HG03280 (cell line): Measurements from ENCODE around the gene GNAO1.

Experiments used
- ATAC-seq: cut with Tn5 transposase; IDR thresholded peaks from one replicate; pipeline ENCODE4 v1.9.1; 2021; ENCODE audit warnings: mild to moderate bottlenecking, moderate library complexity; ENCODE audit not compliant: unreplicated experiment

Gene GNAO1

DNA sequence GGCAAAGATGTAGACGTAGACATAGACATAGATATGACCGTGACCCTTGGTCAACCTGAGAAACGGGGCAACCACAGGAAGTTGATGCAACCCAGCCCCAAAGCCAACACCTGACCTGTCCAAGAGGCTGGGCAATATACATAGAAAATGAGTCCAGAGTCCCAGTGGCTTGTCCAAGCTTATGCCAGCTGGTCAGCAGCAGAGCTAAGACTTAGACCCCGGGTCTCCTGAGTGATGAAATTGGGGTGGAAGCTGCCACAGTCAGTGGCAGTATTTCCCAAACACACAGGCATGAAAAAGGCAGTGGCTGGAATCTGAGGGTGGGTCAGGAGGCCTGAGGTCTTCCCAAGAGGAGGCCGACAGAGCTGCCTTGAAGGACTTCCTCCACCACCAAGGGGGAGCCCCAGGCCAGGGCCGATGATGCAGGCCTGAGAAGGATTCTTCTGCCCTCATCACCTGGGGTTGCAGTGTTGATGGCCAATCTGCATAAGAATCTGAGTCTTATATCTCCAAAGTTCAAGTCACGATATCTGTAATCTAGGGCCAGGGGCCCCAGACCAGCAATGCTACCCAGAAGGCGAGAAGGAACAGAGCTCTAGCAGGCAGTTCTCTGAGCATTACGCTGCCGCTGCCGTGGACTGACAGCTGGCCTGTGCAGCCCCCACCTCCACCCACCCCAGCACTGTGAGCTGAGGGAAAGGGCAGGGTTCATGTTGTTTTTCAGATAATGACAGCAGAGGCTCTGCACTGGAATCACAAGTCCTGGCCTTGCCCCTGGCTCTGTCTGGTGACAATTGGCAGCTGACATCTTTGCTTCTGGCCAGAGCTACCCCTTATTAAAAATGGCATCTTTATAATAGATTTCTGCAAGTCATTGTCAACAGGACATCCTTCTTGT is 72.7 kb downstream of the GNAO1 start:
- no peak for ATAC-seq

DNA sequence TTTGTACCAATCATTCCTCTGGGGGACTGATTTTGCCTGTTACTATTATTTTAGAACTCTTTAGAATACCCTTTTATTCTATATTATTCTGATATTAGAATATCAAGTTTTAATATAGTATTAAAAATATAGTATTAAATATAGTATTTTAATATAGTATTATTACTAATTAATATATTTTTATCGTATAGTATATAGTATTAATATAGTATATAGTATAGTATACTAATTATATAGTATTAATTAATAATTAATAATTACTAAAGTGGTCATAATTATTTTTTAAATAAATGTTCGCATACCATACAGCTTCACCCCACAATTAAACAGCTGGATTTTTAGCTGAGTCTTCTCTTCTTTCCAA is 73.3 kb downstream of the GNAO1 start:
- no peak for ATAC-seq

DNA sequence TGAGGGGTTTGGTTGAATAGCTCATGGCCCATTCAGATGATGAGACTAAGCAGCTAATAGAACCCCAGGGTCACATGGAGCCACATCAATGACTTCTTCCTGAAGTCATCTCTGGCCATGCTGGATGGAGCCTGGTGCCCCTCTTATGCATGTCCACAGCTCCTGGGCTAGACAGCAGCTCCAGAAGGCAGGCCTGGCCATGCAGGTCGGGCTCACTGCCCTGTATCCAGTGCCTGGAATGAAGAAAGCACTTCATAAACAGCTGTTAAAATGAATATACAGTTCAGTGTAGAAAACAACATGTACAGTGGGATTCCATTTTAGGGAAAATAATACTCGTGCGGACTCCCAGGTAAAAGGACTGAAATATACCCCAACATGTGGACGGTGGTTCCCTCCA is 73.9 kb downstream of the GNAO1 start:
- ATAC-seq: no peak

DNA sequence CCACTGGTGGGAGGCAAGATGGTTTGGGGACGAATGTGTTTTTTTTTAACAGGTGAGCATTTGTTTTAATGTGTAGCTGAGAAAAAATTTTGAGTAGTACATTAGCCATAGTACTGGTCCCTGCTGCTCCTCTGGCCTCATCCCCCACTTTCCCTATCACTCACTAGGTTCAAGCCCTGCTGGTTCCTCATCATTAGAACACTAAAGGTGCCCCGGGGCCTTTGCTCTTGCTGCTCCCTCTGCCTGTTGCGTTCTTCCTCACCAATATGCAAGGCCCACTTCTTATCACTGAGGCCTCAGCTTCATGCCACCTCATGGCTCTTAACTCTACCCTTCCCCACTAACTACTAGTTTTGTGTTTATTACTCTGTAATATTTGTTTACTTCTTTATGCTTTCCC is 74.5 kb downstream of the GNAO1 start:
- ATAC-seq: no peak

DNA sequence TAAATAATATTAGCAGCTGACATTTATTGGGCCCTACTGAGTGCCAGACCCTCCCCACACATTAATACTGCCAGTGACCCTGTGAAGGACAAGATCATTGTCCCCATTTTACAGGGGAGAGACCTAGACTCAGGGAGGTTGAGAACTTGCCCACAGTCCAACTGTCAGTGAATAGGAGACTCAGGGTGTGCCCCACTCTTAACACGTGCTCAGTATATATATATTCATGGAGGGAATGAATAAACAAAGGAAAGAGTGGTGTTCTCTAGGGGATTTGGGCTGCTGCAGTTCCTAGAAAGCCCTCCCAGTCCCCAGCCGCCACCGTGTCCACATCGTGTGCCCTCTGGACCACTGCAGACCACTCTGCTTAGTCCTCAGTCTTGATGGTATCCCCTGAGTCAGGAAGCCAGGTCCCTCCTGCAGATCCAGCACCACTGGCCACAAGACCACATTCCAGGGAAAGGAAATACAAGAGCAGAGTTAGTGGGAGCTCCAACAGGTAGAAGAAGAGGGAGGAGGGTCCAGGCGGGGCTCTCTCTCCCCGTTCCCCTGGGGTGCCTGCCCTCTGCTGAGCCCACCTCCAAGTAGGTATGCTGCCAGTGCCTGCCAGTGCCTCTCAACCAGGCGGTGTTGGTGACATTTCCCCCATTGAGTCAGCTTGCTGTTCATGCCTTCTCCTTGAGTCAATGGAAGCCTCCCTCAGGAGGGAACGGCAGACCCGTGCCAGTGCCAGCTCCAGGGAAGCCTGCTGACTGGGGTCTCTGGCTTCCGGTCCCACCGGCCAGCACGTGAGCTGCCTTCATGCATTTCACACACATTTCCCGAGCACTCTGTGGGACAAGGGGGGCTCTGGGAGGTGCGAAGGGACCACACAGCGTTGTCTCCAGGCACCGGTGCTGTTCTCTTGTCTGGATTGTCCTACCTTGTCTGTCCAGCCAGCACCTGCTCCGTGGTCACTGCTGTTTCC is 75.6 kb downstream of the GNAO1 start:
- ATAC-seq: no peak

DNA sequence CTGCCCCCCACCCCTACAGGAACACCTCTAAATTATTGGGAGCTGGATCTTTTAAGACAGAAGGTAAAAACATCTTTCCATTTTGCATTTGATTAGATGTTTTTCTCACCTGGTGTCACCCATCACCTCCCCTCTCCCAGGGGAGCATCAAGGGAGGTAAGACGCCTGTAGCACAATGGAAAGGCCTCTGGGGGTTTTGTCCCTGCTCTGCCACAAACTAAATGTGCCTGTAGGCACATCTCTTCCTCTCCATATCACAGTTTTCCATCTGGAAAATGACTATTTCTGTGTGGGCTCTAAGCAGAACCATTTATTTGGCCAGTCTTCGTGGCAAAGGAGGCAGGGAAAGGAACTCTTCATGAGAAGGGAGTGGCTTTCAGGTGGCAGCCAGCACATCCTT is 76.6 kb downstream of the GNAO1 start:
- ATAC-seq: no peak

DNA sequence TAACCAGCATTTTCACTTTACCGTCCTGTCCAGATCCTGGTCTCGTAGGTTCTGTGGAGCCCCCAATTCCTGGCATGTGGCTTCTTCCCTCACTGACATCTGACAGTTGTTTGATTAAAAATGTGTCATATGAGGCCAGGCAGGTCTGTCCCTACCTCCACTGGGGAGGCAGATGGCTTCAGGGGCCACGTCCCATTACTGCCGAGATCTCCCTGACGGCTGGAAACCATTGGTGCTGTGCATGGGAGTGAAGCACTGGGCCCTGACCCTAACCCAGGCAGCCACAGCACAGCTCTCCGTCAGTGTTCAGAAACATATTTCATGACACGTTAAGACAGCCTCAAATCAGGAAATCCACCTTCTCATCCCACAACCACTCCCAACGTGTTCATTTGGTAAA is 77.5 kb downstream of the GNAO1 start:
- ATAC-seq: no peak

DNA sequence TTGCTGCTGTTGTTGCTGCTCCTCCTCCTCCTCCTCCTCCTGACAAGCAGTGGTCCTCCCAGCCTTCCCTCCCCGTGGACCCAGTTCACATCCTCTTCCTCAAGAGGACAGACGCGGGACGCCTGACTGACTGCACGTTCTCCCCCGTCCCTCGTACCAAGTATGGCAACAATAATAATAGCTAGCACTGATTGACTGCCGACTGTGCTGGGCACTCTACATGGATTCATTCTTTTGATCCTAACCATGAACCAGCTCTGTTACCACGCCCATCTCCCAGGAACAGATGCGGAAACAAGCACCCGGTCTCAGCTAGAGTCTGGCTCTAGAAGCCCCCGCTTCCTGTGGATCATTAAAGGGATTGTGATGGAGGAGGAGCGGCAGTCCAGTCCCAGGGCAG is 78.0 kb downstream of the GNAO1 start:
- ATAC-seq: no peak

DNA sequence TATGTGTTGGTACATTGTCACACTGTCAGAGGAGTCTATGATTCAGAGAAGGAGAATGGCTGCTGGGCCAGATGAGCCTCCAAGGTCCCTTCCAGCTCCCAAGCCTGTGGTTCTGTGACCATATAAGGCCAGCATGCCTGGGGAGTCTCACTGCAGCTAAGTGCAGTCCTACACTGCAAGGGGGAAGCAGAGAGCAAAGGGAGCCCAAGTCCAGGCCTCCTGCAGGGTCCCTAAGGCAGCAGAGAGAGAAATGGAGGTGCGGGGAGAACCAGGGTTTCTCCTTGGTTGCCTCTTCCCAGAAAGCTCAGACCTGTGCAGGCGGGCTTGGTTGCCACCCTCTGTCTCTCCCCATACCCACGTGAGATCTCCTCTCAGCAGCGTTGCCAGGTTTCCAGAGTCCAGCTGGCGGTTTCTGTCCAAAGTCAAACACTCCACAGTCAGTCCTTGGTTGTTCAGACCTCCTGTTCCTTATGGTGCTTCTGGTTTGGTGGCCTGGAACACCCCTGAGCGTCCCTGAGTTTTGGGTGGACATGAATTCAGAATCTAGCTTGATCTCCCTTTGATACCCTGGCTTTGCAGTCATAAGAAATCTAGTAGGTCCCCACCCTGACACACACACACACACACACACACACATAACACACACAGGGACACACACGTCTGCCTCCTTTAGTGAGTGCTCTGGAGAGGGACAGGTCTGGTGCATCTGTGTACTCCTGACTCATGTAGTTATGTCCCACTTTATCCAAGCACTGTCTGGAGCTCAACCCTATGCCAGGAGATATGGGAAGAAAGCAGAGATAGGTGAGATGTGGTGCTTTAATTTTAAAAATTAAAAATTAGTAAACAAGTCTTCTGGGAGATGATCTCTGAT is 78.8 kb downstream of the GNAO1 start:
- ATAC-seq: no peak

DNA sequence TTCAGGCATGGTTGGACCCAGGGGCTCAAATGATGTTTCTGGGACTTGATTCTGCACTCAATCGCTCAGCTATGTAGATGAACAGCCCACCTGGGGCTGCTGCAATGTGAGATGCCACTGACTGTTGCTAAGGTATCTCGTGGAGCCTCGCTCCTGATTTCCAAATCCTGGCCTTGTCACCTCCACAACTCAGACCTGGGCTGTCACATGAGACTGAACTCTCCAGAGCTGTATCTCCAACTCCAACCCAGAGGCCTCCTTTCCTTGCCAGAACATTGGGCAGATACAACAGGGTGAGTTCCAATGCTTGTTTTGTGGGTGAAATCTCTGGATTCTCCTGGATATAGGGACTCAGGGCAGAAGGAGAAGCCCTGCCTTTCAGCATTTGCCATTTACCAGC is 79.5 kb downstream of the GNAO1 start:
- ATAC-seq: no peak

DNA sequence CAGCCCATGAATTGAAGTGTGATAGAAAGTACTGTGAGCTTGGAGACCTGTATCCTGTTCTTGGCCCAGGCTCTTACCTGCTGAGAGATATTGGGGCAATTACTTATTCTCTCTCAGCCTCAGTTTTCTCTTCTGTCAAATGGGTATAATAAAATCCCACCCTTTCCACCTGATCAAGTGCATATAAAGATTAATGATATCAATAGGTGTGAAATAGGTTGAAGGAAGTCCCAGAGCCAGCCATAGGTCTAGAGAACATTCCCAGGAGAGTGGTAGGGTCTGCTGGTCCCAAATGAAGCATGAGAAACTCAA is 81.2 kb downstream of the GNAO1 start:
- no peak for ATAC-seq

DNA sequence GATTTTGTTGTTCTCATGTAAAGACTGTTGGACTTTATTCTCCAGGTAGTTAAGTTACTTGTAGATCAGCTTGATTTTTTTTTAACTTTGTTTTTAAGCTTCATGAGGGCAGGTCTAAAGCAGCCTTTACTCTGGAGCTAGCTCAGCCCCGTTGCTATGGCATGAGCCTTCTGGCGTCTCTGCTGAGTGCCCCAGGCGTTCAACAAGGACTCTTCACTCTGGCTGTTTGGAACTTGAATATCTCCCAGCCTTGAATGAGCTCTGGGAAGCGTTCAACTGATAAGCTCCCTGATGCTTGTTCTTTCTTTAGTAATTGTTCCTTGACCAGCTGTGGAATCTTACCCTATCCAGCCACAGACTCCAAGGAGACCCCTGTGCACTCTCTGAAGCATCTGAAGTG is 82.3 kb downstream of the GNAO1 start:
- no peak for ATAC-seq

DNA sequence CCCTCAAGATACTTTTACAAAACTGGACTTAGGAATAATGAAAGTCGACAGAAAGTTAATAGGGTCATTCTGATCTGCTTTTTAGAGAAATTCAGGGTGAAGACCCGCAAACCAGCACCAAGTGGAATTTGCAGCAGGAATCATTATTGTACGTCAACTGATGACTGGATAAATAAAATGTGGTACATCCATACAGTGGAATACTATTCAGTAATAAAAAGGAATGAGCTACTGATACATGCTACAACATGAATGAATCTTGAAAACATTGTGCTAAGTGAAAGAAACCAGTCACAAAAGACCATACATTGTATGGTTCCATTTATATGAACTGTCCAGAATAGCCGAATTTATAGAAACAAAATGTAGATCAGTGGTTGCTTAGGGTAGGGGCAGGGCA is 83.1 kb downstream of the GNAO1 start:
- no peak for ATAC-seq

DNA sequence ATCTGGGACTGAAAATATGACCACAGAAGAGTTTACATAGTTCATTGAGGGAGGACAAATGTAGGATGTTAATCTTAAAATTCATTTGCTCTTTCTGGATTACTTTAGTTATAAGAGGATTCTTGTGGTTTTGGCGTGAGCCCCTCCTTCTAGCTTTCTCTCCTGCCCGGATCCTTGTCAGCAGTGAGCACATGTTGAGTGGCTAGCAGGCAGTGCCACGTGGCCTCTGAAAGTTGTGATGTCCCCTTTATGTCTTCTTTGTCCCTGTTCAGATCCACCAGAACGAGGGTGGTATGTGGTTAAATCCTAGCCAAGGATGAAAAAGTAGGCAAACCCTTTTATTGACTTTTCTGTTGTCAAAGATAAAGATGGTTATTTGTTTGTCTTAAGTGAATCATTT is 83.8 kb downstream of the GNAO1 start:
- no peak for ATAC-seq

DNA sequence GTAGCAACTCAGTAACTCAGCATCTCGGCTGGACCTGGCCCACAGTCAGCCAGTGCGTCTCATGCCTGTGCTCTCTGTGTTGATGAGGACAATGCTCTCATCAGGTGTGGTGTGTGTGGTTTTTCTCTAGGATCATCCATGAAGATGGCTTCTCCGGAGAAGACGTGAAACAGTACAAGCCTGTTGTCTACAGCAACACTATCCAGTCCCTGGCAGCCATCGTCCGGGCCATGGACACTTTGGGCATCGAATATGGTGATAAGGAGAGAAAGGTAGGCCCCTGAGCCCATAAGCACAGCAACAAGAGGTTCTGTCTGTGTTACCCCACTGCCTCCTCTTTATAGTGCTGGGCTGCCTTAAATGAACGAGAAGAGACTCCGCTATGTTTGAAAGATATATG is 84.5 kb downstream of the GNAO1 start:
- no peak for ATAC-seq

DNA sequence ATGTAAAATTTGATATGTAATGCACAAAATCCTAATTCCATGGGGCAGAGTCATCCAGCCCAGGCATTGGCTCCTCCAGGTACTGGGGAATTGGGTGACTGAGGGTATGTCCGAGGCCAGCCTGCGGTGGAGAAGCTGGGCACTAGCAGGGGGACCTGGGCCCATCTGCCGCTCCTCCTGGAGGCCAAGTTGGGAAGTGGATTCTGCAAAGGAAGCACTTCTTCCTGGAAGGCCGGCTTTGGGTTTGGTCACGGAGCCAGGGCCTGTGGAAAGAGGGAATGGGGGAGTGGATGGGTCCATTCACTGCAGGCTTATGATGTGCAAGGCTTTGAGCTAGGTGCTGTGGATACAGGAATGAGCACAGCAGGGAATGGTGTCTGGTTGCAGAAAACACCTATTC is 85.8 kb downstream of the GNAO1 start:
- ATAC-seq: no peak

DNA sequence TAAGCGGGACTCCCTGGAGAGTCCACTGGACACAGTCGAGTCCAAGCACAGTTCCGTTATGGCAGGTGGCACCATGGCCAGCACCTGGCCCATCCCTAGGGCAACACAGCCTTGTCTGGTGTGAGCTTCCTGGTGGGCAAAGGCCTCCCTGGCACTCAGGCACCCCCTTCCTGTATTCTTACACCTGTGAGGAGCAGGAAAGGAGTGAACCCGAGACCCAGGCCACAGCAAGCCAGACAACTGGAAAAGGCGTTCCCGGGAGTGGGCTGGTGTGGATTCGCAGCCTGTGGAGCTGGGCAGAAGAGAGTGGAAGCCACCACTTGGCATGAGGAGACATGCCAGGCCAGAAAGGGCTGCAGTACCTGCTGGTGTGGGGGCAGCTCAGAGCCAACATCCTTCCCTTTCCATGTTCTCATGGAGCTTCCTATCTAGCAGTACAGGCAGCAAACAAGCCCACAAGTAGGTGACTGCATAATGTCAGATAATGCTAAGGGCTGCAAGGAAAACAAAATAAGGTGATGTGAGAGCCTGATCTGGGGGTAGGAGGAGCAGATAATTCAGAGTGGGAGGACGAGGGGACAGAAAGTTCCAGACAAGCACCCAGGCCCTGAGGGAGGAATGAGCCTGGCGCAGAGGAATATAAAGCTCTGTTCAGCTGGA is 87.0 kb downstream of the GNAO1 start:
- no peak for ATAC-seq

DNA sequence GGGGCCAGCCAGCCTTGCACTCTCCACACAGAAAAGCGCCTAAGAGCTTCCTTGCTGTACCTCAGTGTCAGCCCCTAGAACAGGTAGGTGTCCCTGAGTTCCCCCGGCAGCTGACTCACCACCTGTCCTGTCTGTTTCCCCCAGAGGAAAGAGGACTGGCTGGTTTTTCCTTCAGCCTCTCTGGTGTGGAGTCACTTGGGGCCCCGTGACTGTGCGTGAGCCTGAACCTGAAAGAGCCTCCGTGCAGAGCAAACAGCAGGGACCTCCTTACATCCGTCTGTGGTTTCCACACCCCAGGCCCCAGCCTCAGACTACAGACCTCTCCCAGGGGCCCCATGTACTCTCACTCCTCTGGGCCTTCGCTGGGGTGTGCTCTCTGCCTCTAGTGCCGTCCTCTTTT is 87.8 kb downstream of the GNAO1 start:
- no peak for ATAC-seq

DNA sequence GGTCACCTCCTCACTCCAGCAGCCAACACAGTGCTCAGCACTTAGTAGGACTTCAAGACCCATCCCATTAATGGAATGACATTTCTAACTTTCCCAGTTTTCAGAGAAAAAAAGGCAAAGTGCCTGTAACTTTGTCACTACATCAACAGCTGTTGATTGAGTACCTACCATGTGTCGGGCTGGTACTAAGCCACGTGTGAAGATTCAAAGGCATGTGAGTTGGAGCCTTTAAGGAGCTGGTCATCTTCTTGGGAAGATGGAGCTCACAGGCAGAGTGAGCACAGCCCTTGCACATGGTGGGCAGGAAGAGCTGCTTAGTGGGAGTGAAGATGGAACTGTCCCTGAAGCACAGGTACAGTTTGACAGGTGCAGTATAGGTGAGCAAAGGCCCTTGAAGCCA is 88.6 kb downstream of the GNAO1 start:
- ATAC-seq: no peak

DNA sequence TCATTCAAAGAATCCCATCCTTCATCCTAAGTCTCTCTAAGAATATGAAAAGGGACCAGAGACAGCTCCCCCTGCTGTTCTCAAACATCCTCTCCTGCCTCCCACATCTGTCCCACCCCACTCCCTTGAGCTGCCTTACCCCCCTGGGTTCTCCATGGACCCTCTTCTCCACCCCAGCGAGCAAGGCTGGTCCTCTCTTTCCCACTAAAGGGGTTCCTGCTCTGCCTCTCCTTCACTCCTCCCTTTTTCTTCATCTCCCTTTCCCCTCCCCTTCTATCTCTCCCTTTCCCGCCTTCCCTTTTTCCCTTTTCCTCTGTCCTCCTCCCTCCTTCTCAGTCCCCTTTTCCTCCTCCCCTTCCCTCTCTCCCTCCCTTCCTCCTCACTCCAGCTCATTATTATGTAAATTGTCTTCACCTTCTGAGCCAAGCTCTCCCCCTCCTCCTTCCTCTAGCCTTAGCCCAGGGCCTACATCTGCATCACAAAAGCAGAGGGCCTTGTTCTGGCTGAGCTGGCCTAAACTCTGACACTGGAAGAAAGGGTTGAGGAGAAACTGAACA is 90.0 kb downstream of the GNAO1 start:
- ATAC-seq: no peak
